ENCODE results near the gene PARD3B. TPM values are rescaled to one million over a fixed set of nuclear protein-coding genes. Genes with fewer than 3 reads are reported as not detected.

The PARD3B gene
- polyA plus RNA-seq, 1 donor, result 14.0 TPM

DNA sequence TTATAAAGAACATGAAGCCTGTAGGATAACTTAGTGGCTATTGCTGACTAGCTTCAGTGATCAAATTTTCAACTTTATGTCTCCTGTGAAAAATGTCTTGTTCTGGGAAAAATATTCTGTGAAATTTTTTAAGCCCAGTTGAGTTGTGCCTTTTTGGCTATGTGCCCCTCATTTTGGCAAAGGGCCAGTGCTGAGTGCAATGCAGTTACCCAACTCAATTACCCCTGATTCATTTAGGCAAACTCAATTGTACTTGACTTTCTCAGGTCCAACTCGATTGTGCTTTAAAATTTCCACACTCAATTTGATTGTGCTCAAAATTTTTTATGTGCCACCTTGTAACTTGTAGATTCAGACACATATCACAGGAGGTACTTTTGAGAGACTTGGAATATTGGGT, 588.3 kb downstream of the PARD3B start:
- Histone ChIP-seq H3K4me1 (ENCODE audit: control insufficient read depth, insufficient read depth, low read length) (no peaks in the 10 kb centered on the region), H3K4me3 (ENCODE audit: low read length) (no peak overlapping the region), H3K27ac (ENCODE audit: low read length) (no peak overlapping the region), H3K9me3 (ENCODE audit: control insufficient read depth, low read depth, low read length) (no peaks in the 10 kb centered on the region), H3K36me3 (ENCODE audit: control insufficient read depth, insufficient read depth, low read length) (no peaks in the 10 kb centered on the region), H3K27me3 (ENCODE audit: control insufficient read depth, insufficient read depth, low read length) (no peaks in the 10 kb centered on the region)
- WGBS (ENCODE audit: insufficient coverage, low lambda C conversion rate), result no CpG with 5 or more reads among the region's 1 CpG
- no peak for DNase-seq

DNA sequence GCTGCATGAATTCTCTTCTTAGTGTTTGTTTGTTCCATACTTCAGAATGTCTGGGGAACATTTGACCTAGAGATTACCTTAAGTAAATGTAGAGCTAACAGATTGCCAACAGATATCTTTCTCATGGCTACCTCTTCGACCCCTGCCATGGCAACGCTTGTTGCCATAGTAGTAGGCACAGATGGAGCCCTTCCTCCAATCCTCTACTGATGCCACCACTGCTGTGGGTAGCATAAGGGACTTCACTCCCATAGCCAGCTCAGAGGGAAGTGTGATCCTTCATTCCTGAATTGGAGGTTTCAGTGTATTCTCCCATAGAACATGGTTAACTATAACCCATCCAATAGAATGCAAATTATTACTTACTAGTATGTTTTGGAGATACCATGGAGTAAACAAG, 593.5 kb downstream of the PARD3B start:
- Histone ChIP-seq H3K9me3 (ENCODE audit: control insufficient read depth, low read depth, low read length) (no peaks in the 10 kb centered on the region), H3K4me3 (ENCODE audit: low read length) (no peak overlapping the region), H3K27me3 (ENCODE audit: control insufficient read depth, insufficient read depth, low read length) (no peaks in the 10 kb centered on the region), H3K27ac (ENCODE audit: low read length) (no peak overlapping the region), H3K4me1 (ENCODE audit: control insufficient read depth, insufficient read depth, low read length) (peaks cover 6% of the 10 kb centered on the region), H3K36me3 (ENCODE audit: control insufficient read depth, insufficient read depth, low read length) (no peaks in the 10 kb centered on the region)
- DNase-seq, result no peak
- WGBS (ENCODE audit: insufficient coverage, low lambda C conversion rate), result no CpG with 5 or more reads among the region's 2 CpGs

GRCh38 chr2:205139822-205140463, 594.7 kb downstream of the PARD3B start:
- Histone ChIP-seq H3K27ac (ENCODE audit: low read length) (no peak overlapping the region), H3K36me3 (ENCODE audit: control insufficient read depth, insufficient read depth, low read length) (no peaks in the 10 kb centered on the region), H3K9me3 (ENCODE audit: control insufficient read depth, low read depth, low read length) (no peaks in the 10 kb centered on the region), H3K27me3 (ENCODE audit: control insufficient read depth, insufficient read depth, low read length) (no peaks in the 10 kb centered on the region), H3K4me3 (ENCODE audit: low read length) (no peak overlapping the region), H3K4me1 (ENCODE audit: control insufficient read depth, insufficient read depth, low read length) (peaks cover 6% of the 10 kb centered on the region)
- DNase-seq, result peak in 1 of 2 donors; percentile 39
- 82% methylated on average over 1 of the region's 8 CpGs for WGBS (ENCODE audit: insufficient coverage, low lambda C conversion rate)

- Histone ChIP-seq H3K36me3 (ENCODE audit: control insufficient read depth, insufficient read depth, low read length) (no peaks in the 10 kb centered on the region), H3K4me1 (ENCODE audit: control insufficient read depth, insufficient read depth, low read length) (peaks cover 6% of the 10 kb centered on the region), H3K4me3 (ENCODE audit: low read length) (no peak overlapping the region), H3K27ac (ENCODE audit: low read length) (no peak overlapping the region), H3K9me3 (ENCODE audit: control insufficient read depth, low read depth, low read length) (no peaks in the 10 kb centered on the region), H3K27me3 (ENCODE audit: control insufficient read depth, insufficient read depth, low read length) (no peaks in the 10 kb centered on the region)
- no CpG with 5 or more reads among the region's 1 CpG for WGBS (ENCODE audit: insufficient coverage, low lambda C conversion rate)
- no peak for DNase-seq
These were observed 596.1 kb downstream of the PARD3B start for GRCh38 chr2:205141381-205141780.

DNA sequence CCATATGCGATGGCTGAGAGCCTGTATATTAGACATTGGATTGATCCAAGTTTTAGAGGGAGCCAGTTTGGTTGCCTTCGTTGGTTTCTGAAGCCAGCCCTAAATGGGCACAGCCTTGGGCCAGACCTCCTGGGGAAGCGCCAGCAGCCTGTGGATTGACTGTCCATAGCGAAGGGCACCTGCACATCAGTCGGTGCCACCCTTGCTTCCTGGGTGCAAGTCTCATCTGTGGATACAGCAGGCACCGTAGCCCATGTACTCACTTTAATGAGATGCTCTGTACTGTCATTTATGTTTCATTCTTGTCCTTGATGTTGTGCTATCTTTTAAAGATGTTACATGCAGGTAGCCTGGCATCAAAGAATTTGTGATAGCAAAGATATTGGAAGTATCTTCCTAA, 600.6 kb downstream of the PARD3B start:
- no peak for DNase-seq
- WGBS (ENCODE audit: insufficient coverage, low lambda C conversion rate), result no CpG with 5 or more reads among the region's 6 CpGs
- Histone ChIP-seq H3K27me3 (ENCODE audit: control insufficient read depth, insufficient read depth, low read length) (no peaks in the 10 kb centered on the region), H3K27ac (ENCODE audit: low read length) (no peak overlapping the region), H3K4me3 (ENCODE audit: low read length) (no peak overlapping the region), H3K36me3 (ENCODE audit: control insufficient read depth, insufficient read depth, low read length) (no peaks in the 10 kb centered on the region), H3K9me3 (ENCODE audit: control insufficient read depth, low read depth, low read length) (no peaks in the 10 kb centered on the region), H3K4me1 (ENCODE audit: control insufficient read depth, insufficient read depth, low read length) (no peaks in the 10 kb centered on the region)

DNA sequence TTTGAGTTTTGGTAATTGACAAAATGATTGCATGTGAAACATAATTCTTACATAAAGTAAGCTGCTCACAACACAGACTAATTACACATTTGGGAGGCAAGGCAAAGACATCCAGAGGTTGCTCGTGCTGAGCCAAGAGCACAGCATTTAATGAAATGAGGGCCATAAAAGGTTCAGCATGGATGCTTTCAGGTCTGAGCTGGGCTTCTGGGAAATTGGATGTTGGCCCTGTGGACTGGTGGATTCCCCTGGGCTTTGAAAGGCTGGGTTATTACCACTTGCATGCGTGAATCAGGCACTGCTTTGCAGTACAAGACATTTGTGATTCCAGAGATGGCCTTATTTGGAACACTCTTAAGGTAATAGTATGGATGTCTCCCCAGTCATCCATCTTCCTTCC, 603.5 kb downstream of the PARD3B start:
- Histone ChIP-seq H3K4me3 (ENCODE audit: low read length) (no peak overlapping the region), H3K27ac (ENCODE audit: low read length) (no peak overlapping the region), H3K27me3 (ENCODE audit: control insufficient read depth, insufficient read depth, low read length) (no peaks in the 10 kb centered on the region), H3K4me1 (ENCODE audit: control insufficient read depth, insufficient read depth, low read length) (no peaks in the 10 kb centered on the region), H3K9me3 (ENCODE audit: control insufficient read depth, low read depth, low read length) (no peaks in the 10 kb centered on the region), H3K36me3 (ENCODE audit: control insufficient read depth, insufficient read depth, low read length) (no peaks in the 10 kb centered on the region)
- no CpG with 5 or more reads among the region's 2 CpGs for WGBS (ENCODE audit: insufficient coverage, low lambda C conversion rate)
- DNase-seq, result no peak

DNA sequence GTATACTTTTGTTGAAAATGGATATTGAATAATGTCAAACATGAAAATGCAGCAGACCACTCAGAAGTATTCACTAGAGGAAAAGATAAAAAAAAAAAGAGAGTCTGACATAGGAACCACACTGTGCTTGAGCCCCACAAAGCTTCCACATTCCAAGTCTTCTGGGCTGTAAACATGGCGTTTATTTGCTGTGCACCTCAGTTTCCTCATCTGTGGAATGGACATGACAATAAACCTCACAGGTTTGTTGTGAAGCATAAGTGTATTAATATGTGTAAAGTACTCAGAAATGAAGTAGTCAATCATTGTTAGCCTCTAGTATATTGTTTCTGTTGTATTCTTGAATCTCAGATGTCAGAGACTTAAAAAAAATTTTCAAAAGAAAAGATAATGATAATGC, 611.2 kb downstream of the PARD3B start:
- no peak for DNase-seq
- Histone ChIP-seq H3K4me3 (ENCODE audit: low read length) (no peak overlapping the region), H3K4me1 (ENCODE audit: control insufficient read depth, insufficient read depth, low read length) (no peaks in the 10 kb centered on the region), H3K9me3 (ENCODE audit: control insufficient read depth, low read depth, low read length) (no peaks in the 10 kb centered on the region), H3K27ac (ENCODE audit: low read length) (no peak overlapping the region), H3K27me3 (ENCODE audit: control insufficient read depth, insufficient read depth, low read length) (no peaks in the 10 kb centered on the region), H3K36me3 (ENCODE audit: control insufficient read depth, insufficient read depth, low read length) (peaks cover 6% of the 10 kb centered on the region)
- WGBS (ENCODE audit: insufficient coverage, low lambda C conversion rate), result no CpG with 5 or more reads among the region's 1 CpG

GRCh38 chr2:205158404-205158803, 613.1 kb downstream of the PARD3B start:
- H3K36me3 ChIP-seq (ENCODE audit: control insufficient read depth, insufficient read depth, low read length), result peaks cover 9% of the 10 kb centered on the region
- no CpG with 5 or more reads among the region's 6 CpGs for WGBS (ENCODE audit: insufficient coverage, low lambda C conversion rate)

GRCh38 chr2:205161156-205161839, 616.0 kb downstream of the PARD3B start:
- Histone ChIP-seq H3K4me3 (ENCODE audit: low read length) (no peak overlapping the region), H3K27ac (ENCODE audit: low read length) (no peak overlapping the region), H3K4me1 (ENCODE audit: control insufficient read depth, insufficient read depth, low read length) (no peaks in the 10 kb centered on the region), H3K27me3 (ENCODE audit: control insufficient read depth, insufficient read depth, low read length) (no peaks in the 10 kb centered on the region), H3K9me3 (ENCODE audit: control insufficient read depth, low read depth, low read length) (no peaks in the 10 kb centered on the region), H3K36me3 (ENCODE audit: control insufficient read depth, insufficient read depth, low read length) (peaks cover 9% of the 10 kb centered on the region)
- no peak for DNase-seq
- WGBS (ENCODE audit: insufficient coverage, low lambda C conversion rate), result 100% methylated on average over 1 of the region's 5 CpGs

More at GRCh38 chr2:205158404-205158803, 613.1 kb downstream of the PARD3B start:
- H3K27me3 ChIP-seq (ENCODE audit: control insufficient read depth, insufficient read depth, low read length), result no peaks in the 10 kb centered on the region
- no peak overlapping the region for H3K27ac ChIP-seq (ENCODE audit: low read length)
- no peaks in the 10 kb centered on the region for H3K9me3 ChIP-seq (ENCODE audit: control insufficient read depth, low read depth, low read length)
- H3K4me3 ChIP-seq (ENCODE audit: low read length), result no peak overlapping the region
- H3K4me1 ChIP-seq (ENCODE audit: control insufficient read depth, insufficient read depth, low read length), result no peaks in the 10 kb centered on the region
- DNase-seq, result no peak

DNA sequence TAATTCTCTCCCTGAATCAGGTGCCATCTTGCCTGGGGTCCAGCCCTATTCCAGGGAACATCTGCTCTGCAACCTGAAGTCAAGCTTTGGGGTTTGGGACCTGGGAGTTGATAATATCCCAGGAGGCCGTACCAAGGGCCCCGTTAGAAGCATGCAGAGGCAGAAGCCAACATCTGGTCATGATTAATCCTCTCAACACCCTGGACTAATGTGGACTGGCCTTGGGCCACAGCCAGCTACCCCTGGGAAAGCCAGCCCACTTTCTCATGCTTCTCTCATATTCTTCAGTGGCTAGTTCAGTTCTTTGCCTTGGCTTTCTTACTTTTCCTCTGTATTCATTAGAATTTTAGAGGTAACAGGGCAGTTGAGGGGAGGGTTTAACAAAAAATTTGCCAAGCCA, 621.5 kb downstream of the PARD3B start:
- DNase-seq, result no peak
- Histone ChIP-seq H3K27ac (ENCODE audit: low read length) (no peak overlapping the region), H3K36me3 (ENCODE audit: control insufficient read depth, insufficient read depth, low read length) (peaks cover 5% of the 10 kb centered on the region), H3K4me1 (ENCODE audit: control insufficient read depth, insufficient read depth, low read length) (no peaks in the 10 kb centered on the region), H3K4me3 (ENCODE audit: low read length) (no peak overlapping the region), H3K9me3 (ENCODE audit: control insufficient read depth, low read depth, low read length) (no peaks in the 10 kb centered on the region), H3K27me3 (ENCODE audit: control insufficient read depth, insufficient read depth, low read length) (no peaks in the 10 kb centered on the region)
- no CpG with 5 or more reads among the region's 2 CpGs for WGBS (ENCODE audit: insufficient coverage, low lambda C conversion rate)

DNA sequence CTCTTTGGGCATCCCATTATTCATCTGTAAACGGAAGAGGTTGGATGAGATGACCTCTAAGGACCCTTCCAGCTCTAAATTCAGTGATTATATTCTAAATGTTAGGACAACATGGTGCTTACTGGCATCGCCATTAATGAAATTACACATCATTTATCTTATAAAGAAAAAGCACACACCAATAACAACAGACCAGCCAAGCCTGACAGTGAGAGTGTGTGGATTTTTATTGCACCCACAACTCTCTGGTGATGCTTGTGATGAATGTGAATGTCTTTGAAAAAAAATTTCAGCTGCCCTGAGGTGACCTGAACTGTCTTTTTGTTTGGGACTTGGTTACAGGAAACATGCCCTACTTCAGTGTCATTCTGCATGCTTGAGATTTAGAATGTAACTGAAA, 623.7 kb downstream of the PARD3B start:
- 100% methylated on average over 1 of the region's 2 CpGs for WGBS (ENCODE audit: insufficient coverage, low lambda C conversion rate)
- no peak for DNase-seq

More for the DNA sequence above, 623.7 kb downstream of the PARD3B start:
- Histone ChIP-seq H3K36me3 (ENCODE audit: control insufficient read depth, insufficient read depth, low read length) (peaks cover 2% of the 10 kb centered on the region), H3K4me1 (ENCODE audit: control insufficient read depth, insufficient read depth, low read length) (no peaks in the 10 kb centered on the region), H3K4me3 (ENCODE audit: low read length) (no peak overlapping the region), H3K27ac (ENCODE audit: low read length) (no peak overlapping the region), H3K9me3 (ENCODE audit: control insufficient read depth, low read depth, low read length) (no peaks in the 10 kb centered on the region), H3K27me3 (ENCODE audit: control insufficient read depth, insufficient read depth, low read length) (no peaks in the 10 kb centered on the region)

Measured in large intestine (tissue), 3 donors.